ENCODE results near the gene DGCR6L. TPM values are rescaled to one million over a fixed set of nuclear protein-coding genes. Genes with fewer than 3 reads are reported as not detected.
"Not testable (repeated sequence)": the region's sequence is repeated elsewhere in the genome, so short reads cannot be mapped to it uniquely, and the experiment has no call there.

Gene DGCR6L
- total and polyA plus RNA-seq, 10 of the 15 experiments (the other 5 are each of a cell fraction or from before 2014, with no cell fraction given), result 1.6 to 62.8 (median 22.6) TPM

DNA sequence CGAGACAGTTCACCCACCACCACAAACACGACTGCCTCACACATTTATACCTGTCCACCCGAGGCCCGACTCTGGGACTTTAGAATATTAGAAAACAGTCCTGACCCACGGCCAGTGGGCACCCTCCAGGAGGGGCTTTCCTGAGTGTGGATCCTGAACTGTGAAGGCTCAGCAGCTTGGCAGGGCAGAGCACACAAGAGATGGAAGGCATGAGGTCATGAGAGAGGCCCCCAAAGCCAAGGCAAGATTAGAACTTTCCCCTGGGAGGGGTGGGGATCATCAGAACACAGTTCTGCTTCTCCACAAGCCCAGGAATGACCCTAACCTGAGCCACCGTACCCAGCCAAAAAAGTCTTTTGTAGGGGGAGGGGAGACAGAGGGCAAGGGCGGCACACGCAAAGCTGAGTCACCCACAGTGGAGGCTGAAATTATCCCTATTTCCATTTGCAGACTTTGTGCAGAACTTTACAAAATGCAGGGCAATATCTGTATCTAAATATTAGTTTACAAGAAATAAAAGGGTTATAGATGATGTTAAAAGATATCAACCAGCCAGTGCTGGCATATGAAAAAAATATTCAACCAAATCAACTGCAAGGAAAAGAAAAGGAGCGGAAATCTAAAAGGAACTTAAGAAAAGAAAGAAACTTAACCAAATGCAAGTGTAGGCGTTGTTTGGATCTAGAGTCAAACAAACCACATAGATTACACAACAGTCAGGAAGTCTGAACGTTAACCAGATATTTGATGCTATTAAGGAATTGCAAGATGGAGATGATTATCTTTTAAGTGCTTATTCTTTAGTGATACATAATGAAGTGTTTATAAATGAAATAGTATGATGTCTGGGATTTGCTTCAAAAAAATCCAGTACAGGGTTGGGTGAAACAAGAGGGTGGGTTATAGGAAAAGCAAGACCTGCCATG is 44.7 kb upstream of the DGCR6L start:
- BruUV-seq (replicated peaks); intact Hi-C loops (cut with micrococcal nuclease; ENCODE audit: unreplicated experiment); H3K27me3 ChIP-seq (replicated peaks in 1 of 2; ENCODE audit: control insufficient read depth in 2 of 2, insufficient read depth in 2 of 2, low read length in 1 of 2); H3K4me3 ChIP-seq; DNase-seq (ENCODE audit: low read depth, low spot score); in situ Hi-C loops (cut with MboI); CTCF ChIA-PET; POLR2A ChIA-PET; H3K9ac ChIP-seq (ENCODE audit: control insufficient read depth, insufficient read depth, low read length); SMC1A ChIA-PET (ENCODE audit: uncharacterized antibody, unreplicated experiment); H3K4me2 ChIP-seq (ENCODE audit: control insufficient read depth, insufficient read depth); H3K79me2 ChIP-seq (ENCODE audit: control insufficient read depth, insufficient read depth, low read length); H3K36me3 ChIP-seq (ENCODE audit: control insufficient read depth in 2 of 2, insufficient read depth in 2 of 2, low read length in 1 of 2); H2AFZ ChIP-seq (ENCODE audit: control insufficient read depth, low read depth, low read length); H3K9me3 ChIP-seq (replicated peaks; ENCODE audit: control insufficient read depth, insufficient read depth, low read length); H3K4me1 ChIP-seq (ENCODE audit: control insufficient read depth, insufficient read depth, low read length); FAIRE-seq; H3K27ac ChIP-seq (ENCODE audit: control insufficient read depth, insufficient read depth); ATAC-seq; H4K20me1 ChIP-seq (ENCODE audit: control insufficient read depth, insufficient read depth): not testable (repeated sequence)
- RAD21 ChIA-PET (ENCODE audit: unreplicated experiment), result interaction anchor here (0.6 kb wide), 1 partner anchor 156 kb away, joined by 3 read pairs; no protein-coding TSS in a partner anchor
- WGBS (ENCODE audit: insufficient coverage, insufficient replicate concordance, low lambda C conversion rate, missing lambda C conversion rate), result 35% methylated on average over 11 of the region's 11 CpGs

DNA sequence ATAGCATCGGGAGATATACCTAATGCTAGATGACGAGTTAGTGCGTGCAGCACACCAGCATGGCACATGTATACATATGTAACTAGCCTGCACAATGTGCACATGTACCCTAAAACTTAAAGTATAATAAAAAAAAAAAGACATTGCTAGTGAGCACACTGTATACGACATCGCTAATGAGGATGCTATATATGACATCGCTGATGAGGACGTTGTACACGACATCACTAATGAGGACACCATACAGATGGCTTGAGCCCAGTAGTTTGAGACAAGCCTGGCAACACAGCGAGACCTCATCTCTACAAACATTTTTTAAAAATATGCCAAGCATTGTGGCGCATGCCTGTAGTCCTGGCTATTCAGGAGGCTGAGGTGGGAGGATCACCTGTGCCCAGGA is 42.5 kb upstream of the DGCR6L start:
- H3K36me3 ChIP-seq (ENCODE audit: control insufficient read depth in 2 of 2, insufficient read depth in 2 of 2, low read length in 1 of 2); DNase-seq (ENCODE audit: low read depth, low spot score); RAD21 ChIA-PET (ENCODE audit: unreplicated experiment); H3K9me3 ChIP-seq (replicated peaks; ENCODE audit: control insufficient read depth, insufficient read depth, low read length); FAIRE-seq; H2AFZ ChIP-seq (ENCODE audit: control insufficient read depth, low read depth, low read length); H3K79me2 ChIP-seq (ENCODE audit: control insufficient read depth, insufficient read depth, low read length); POLR2A ChIA-PET; ATAC-seq; H3K4me2 ChIP-seq (ENCODE audit: control insufficient read depth, insufficient read depth); H3K27me3 ChIP-seq (replicated peaks in 1 of 2; ENCODE audit: control insufficient read depth in 2 of 2, insufficient read depth in 2 of 2, low read length in 1 of 2); H3K27ac ChIP-seq (ENCODE audit: control insufficient read depth, insufficient read depth); CTCF ChIA-PET; intact Hi-C loops (cut with micrococcal nuclease; ENCODE audit: unreplicated experiment); H3K4me1 ChIP-seq (ENCODE audit: control insufficient read depth, insufficient read depth, low read length); in situ Hi-C loops (cut with MboI); BruUV-seq (replicated peaks); H4K20me1 ChIP-seq (ENCODE audit: control insufficient read depth, insufficient read depth); H3K4me3 ChIP-seq; H3K9ac ChIP-seq (ENCODE audit: control insufficient read depth, insufficient read depth, low read length); SMC1A ChIA-PET (ENCODE audit: uncharacterized antibody, unreplicated experiment): not testable (repeated sequence)
- 86% methylated on average over 8 of the region's 10 CpGs for WGBS (ENCODE audit: insufficient coverage, insufficient replicate concordance, low lambda C conversion rate, missing lambda C conversion rate)

Data from GM12878 (cell line).